HepG2 (cell line): ENCODE results near the gene PIM1. TPM values are rescaled to one million over a fixed set of nuclear protein-coding genes. Genes with fewer than 3 reads are reported as not detected.
A peak's percentile ranks its signal among the peaks of the same experiment; 100 is the strongest.

Experiments used
- FOXA3 ChIP-seq: IDR thresholded peaks from 2 replicates; pipeline ENCODE4 v1.6.1; 2016; ENCODE audit warnings: missing genetic modification reagents, missing compliant biosample characterization
- KLF6 ChIP-seq: IDR thresholded peaks from 2 replicates; pipeline ENCODE4 v1.8.0; 2016; ENCODE audit warnings: missing biosample characterization, missing genetic modification reagents
- MAZ ChIP-seq, 2 experiments: sonication (generic) in 1 of 2; formaldehyde crosslinking in 1 of 2; IDR thresholded peaks; 2 replicates each; pipeline versions ENCODE4 v1.5.0 to v1.6.1; 2012 to 2020; ENCODE audit warnings: low read depth in 2 of 2, mild to moderate bottlenecking in 2 of 2, borderline replicate concordance in 1 of 2, improper control_type of control experiment in 1 of 2, low read length in 1 of 2, missing genetic modification reagents in 1 of 2, moderate library complexity in 1 of 2
- SAP130 ChIP-seq: IDR thresholded peaks from 2 replicates; pipeline ENCODE4 v1.6.1; 2016; ENCODE audit warnings: low read depth
- STAG1 ChIP-seq: sonication (generic); formaldehyde crosslinking; IDR thresholded peaks from 2 replicates; pipeline ENCODE4 v1.4.0; 2020; ENCODE audit warnings: missing genetic modification reagents
- TEAD3 ChIP-seq: optimal IDR thresholded peaks from 2 replicates; pipeline ENCODE3; 2016; ENCODE audit warnings: borderline replicate concordance
- THAP11 ChIP-seq: IDR thresholded peaks from 2 replicates; pipeline ENCODE4 v1.6.1; 2016; ENCODE audit warnings: missing biosample characterization, missing genetic modification reagents
- ZNF614 ChIP-seq: IDR thresholded peaks from 2 replicates; pipeline ENCODE4 v1.6.1; 2018; ENCODE audit warnings: missing biosample characterization, missing genetic modification reagents, inconsistent platforms, borderline replicate concordance
- polyA plus RNA-seq, 8 experiments: library from polyadenylated mRNA; depleted of rRNA in 3 of 8; stranded (reverse) in 7 of 8; unstranded in 1 of 8; fragments of >200 nt; fragmentation: Illumina TruSeq in 4 of 8; extraction: Trizol in 4 of 8; gene quantifications; 2 replicates each; pipeline versions ENCODE4 v1.2.1 to v1.2.3, GENCODE V29; 2011 to 2016; ENCODE audit warnings: low read depth in 4 of 8, missing spikeins in 1 of 8, mixed read lengths in 1 of 8; ENCODE audit not compliant: insufficient read depth in 1 of 8
- total RNA-seq, 5 experiments: library from RNA; depleted of rRNA; stranded (reverse); fragments of >200 nt; fragmentation: Illumina TruSeq; extraction: Trizol; gene quantifications; 2 replicates each; pipeline ENCODE4 v1.2.3, GENCODE V29; 2016; ENCODE audit warnings: low read depth in 1 of 5
- TF ChIP-seq, protein P1 (sequence below): sonication (generic); formaldehyde crosslinking; IDR thresholded peaks from 2 replicates; pipeline ENCODE4 v1.5.1; 2020; ENCODE audit warnings: missing genetic modification reagents, mild to moderate bottlenecking, borderline replicate concordance
- TF ChIP-seq, protein P2 (sequence below): sonication (generic); formaldehyde crosslinking; IDR thresholded peaks from 2 replicates; pipeline ENCODE4 v1.5.1; 2020; ENCODE audit warnings: mild to moderate bottlenecking, moderate library complexity, missing genetic modification reagents

Gene PIM1
- total and polyA plus RNA-seq, 2 of the 13 experiments (the other 11 are each of a cell fraction or from before 2014, with no cell fraction given), result 29.4 to 117 TPM

DNA sequence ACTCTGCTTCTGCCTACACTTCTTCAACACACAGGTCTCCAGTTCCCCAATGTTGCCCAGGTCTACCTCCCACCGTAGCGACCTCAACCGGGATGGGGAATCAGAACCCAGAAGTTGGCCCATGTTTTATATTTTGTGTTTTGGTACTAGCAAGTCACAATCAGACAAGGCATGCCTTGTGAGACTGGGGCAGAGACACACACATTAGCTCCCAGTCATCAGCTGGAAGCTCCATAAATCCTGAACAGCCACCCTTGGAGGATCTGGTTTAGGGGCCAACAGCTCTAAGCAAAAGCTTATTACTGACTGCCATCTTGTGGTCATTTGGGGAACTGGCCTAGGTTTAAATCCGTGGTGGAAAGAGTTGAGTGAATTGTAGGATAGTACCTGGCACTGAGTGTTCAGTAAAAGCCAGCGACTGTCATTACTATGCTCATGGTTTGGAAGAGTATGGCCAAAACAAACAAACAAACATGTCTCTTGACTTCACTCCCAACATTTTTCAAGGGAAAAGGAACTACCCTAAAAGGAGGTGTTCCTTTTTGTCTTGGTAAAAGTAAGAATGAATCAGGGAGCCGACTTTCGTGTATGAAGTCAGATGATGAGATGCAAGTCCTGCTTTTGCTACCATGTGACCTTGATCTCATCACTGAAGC is 40.5 kb downstream of the PIM1 start (continued):
- peak; percentile 20 for TF ChIP-seq TEAD3 (CRISPR knock-in tag)
- peak; percentile 39; the same call in 1 of the 2 replicates for TF ChIP-seq ZNF614 (CRISPR knock-in tag)
- TF ChIP-seq THAP11 (CRISPR knock-in tag), result peak; percentile 36; the same call in 1 of the 2 replicates
- TF ChIP-seq STAG1 (CRISPR knock-in tag), result peak; percentile 100
- TF ChIP-seq MAZ (IDR thresholded peaks at IDR 0.05; ENCODE audit: borderline replicate concordance, low read depth, low read length), result no peak
- 0 out of 2 replicates have a peak, but pooled peaks have one; percentile 56 for TF ChIP-seq MAZ (CRISPR knock-in tag; IDR thresholded peaks at IDR 0.05; ENCODE audit: low read depth)
- TF ChIP-seq, protein P1, sequence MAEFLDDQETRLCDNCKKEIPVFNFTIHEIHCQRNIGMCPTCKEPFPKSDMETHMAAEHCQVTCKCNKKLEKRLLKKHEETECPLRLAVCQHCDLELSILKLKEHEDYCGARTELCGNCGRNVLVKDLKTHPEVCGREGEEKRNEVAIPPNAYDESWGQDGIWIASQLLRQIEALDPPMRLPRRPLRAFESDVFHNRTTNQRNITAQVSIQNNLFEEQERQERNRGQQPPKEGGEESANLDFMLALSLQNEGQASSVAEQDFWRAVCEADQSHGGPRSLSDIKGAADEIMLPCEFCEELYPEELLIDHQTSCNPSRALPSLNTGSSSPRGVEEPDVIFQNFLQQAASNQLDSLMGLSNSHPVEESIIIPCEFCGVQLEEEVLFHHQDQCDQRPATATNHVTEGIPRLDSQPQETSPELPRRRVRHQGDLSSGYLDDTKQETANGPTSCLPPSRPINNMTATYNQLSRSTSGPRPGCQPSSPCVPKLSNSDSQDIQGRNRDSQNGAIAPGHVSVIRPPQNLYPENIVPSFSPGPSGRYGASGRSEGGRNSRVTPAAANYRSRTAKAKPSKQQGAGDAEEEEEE (CRISPR knock-in tag), result peak; percentile 40; the same call in 1 of the 2 replicates
- peak; percentile 25; the same call in 1 of the 2 replicates for TF ChIP-seq FOXA3
- TF ChIP-seq, protein P2, sequence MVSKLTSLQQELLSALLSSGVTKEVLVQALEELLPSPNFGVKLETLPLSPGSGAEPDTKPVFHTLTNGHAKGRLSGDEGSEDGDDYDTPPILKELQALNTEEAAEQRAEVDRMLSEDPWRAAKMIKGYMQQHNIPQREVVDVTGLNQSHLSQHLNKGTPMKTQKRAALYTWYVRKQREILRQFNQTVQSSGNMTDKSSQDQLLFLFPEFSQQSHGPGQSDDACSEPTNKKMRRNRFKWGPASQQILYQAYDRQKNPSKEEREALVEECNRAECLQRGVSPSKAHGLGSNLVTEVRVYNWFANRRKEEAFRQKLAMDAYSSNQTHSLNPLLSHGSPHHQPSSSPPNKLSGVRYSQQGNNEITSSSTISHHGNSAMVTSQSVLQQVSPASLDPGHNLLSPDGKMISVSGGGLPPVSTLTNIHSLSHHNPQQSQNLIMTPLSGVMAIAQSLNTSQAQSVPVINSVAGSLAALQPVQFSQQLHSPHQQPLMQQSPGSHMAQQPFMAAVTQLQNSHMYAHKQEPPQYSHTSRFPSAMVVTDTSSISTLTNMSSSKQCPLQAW (CRISPR knock-in tag), result 0 out of 2 replicates have a peak, but pooled peaks have one; percentile 30
- TF ChIP-seq SAP130 (CRISPR knock-in tag), result peak; percentile 33; the same call in 1 of the 2 replicates
- TF ChIP-seq KLF6 (CRISPR knock-in tag), result 0 out of 2 replicates have a peak, but pooled peaks have one; percentile 38
